ENCODE measurements around the gene GCNT2. TPM values are rescaled to one million over a fixed set of nuclear protein-coding genes. Genes with fewer than 3 reads are reported as not detected.

The GCNT2 gene
- total and polyA plus RNA-seq, 2 donors (not counting 1 experiment from before 2014, with no cell fraction given): 1.3 to 2.1 TPM

- H4K20me1 ChIP-seq (ENCODE audit: control insufficient read depth, extremely low read depth, insufficient read depth, low read length): no peaks in the 10 kb centered on the region
- H3K27ac ChIP-seq (ENCODE audit: insufficient read depth, low read length): no peak overlapping the region
- TF ChIP-seq EZH2 (IDR thresholded peaks at IDR 0.05; ENCODE audit: low read length, missing control alignments) (no peak), CTCF (conservative IDR thresholded peaks at IDR 0.05 in 1 of 2, IDR thresholded peaks at IDR 0.05 in 1 of 2; ENCODE audit: low read depth in 1 of 2, low read length in 2 of 2) (no peak)
- no peaks in the 10 kb centered on the region for H3K27me3 ChIP-seq (ENCODE audit: control insufficient read depth, insufficient read depth, low read length)
- H3K4me2 ChIP-seq (ENCODE audit: extremely low read depth, insufficient read depth, low read length): no peak overlapping the region
- no peaks in the 10 kb centered on the region for H3K79me2 ChIP-seq (ENCODE audit: control insufficient read depth, insufficient read depth, low read length)
- H2AFZ ChIP-seq (ENCODE audit: low read length): no peak overlapping the region
- no peaks in the 10 kb centered on the region for H3K36me3 ChIP-seq (ENCODE audit: control insufficient read depth, insufficient read depth, low read length)
- H3K9ac ChIP-seq (ENCODE audit: insufficient read depth, low read length): no peak overlapping the region
- H3K9me3 ChIP-seq (ENCODE audit: control insufficient read depth, insufficient read depth, low read depth, low read length): no peaks in the 10 kb centered on the region
- H3K4me1 ChIP-seq (ENCODE audit: control insufficient read depth, extremely low read depth, insufficient read depth, low read length): no peaks in the 10 kb centered on the region
- no peak for DNase-seq (ENCODE audit: low read depth in 2 of 2)
- H3K4me3 ChIP-seq (replicated peaks in 1 of 4; ENCODE audit: control extremely low read depth in 1 of 4, insufficient read depth in 1 of 4, low read depth in 3 of 4, low read length in 4 of 4): no peak overlapping the region
Measured at GRCh38 chr6:10507715-10508114, 13.4 kb upstream of the GCNT2 start.

DNA sequence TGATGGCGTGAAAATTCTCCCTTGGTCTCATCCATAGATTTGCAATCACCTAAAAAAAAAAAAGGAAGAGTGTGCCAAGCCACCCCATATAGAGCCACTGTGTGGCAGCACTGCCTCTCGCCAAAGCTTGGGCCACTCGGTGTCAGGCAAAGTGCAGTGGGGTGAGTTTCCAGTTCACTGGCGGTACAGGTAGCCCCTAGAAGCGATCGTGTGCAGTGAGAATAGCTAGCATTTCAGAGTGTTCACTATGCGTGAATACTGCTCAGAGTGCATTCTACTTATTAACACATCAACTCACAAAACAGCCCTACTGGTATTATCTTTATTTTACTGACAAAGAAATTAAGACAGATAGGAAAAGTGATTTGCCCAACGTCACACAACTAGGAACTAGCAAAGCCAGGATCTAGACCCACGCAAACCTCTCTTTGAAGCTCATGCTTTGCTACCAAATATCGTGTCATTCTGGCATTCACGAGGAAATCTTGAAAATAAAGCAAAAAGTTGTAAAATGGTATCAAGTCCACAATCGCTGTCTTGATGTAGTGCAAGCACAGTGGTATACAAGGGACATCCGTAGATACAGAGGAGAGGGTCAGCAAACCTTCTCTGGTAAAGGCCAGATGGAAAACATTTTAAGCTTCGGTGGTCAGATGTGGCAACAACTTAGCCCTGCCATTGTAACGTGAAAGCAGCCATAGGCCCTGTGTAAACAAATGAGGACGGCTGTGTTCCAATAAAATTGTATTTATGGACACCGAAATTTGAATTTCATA, 10.4 kb upstream of the GCNT2 start:
- Histone ChIP-seq H3K4me2 (ENCODE audit: extremely low read depth, insufficient read depth, low read length) (no peak overlapping the region), H3K27me3 (ENCODE audit: control insufficient read depth, insufficient read depth, low read length) (no peaks in the 10 kb centered on the region), H3K27ac (ENCODE audit: insufficient read depth, low read length) (no peak overlapping the region), H3K36me3 (ENCODE audit: control insufficient read depth, insufficient read depth, low read length) (no peaks in the 10 kb centered on the region), H3K9me3 (ENCODE audit: control insufficient read depth, insufficient read depth, low read depth, low read length) (no peaks in the 10 kb centered on the region), H4K20me1 (ENCODE audit: control insufficient read depth, extremely low read depth, insufficient read depth, low read length) (no peaks in the 10 kb centered on the region), H3K4me1 (ENCODE audit: control insufficient read depth, extremely low read depth, insufficient read depth, low read length) (no peaks in the 10 kb centered on the region), H2AFZ (ENCODE audit: low read length) (no peak overlapping the region), H3K79me2 (ENCODE audit: control insufficient read depth, insufficient read depth, low read length) (no peaks in the 10 kb centered on the region), H3K9ac (ENCODE audit: insufficient read depth, low read length) (no peak overlapping the region), H3K4me3 (replicated peaks in 1 of 4; ENCODE audit: control extremely low read depth in 1 of 4, insufficient read depth in 1 of 4, low read depth in 3 of 4, low read length in 4 of 4) (no peak overlapping the region)
- DNase-seq (ENCODE audit: low read depth in 2 of 2): peak; percentile 28 to 63
- peak; percentile 57 to 78 for TF ChIP-seq CTCF (conservative IDR thresholded peaks at IDR 0.05 in 1 of 2, IDR thresholded peaks at IDR 0.05 in 1 of 2; ENCODE audit: low read depth in 1 of 2, low read length in 2 of 2)
- no peak for TF ChIP-seq EZH2 (IDR thresholded peaks at IDR 0.05; ENCODE audit: low read length, missing control alignments)

DNA sequence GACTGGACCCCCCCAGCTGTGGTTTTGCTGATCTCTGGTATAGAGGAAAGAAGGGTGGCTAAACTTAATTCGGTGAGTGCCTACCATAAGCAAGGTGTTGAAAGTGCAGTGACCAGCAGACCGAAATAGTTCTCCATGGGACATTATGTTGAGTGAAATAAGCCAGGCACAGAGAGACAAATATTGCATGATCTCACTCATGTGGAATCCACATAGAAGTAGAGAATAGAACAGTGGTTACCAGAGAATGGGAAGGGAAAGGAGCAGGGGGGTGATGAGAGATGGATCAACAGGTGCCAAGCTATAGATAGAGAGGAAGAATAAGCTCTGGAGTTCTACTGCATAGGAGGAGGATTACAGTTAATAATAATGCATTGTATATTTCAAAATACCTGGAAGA, 9.7 kb upstream of the GCNT2 start:
- no peaks in the 10 kb centered on the region for H3K36me3 ChIP-seq (ENCODE audit: control insufficient read depth, insufficient read depth, low read length)
- no peaks in the 10 kb centered on the region for H3K27me3 ChIP-seq (ENCODE audit: control insufficient read depth, insufficient read depth, low read length)
- no peaks in the 10 kb centered on the region for H3K79me2 ChIP-seq (ENCODE audit: control insufficient read depth, insufficient read depth, low read length)
- TF ChIP-seq CTCF (conservative IDR thresholded peaks at IDR 0.05 in 1 of 2, IDR thresholded peaks at IDR 0.05 in 1 of 2; ENCODE audit: low read depth in 1 of 2, low read length in 2 of 2) (no peak), EZH2 (IDR thresholded peaks at IDR 0.05; ENCODE audit: low read length, missing control alignments) (no peak)
- H2AFZ ChIP-seq (ENCODE audit: low read length): no peak overlapping the region
- peak in 1 of 2 donors; percentile 37 for DNase-seq (ENCODE audit: low read depth in 2 of 2)
- H3K4me2 ChIP-seq (ENCODE audit: extremely low read depth, insufficient read depth, low read length): no peak overlapping the region
- no peak overlapping the region for H3K27ac ChIP-seq (ENCODE audit: insufficient read depth, low read length)
- no peak overlapping the region for H3K4me3 ChIP-seq (replicated peaks in 1 of 4; ENCODE audit: control extremely low read depth in 1 of 4, insufficient read depth in 1 of 4, low read depth in 3 of 4, low read length in 4 of 4)
- H4K20me1 ChIP-seq (ENCODE audit: control insufficient read depth, extremely low read depth, insufficient read depth, low read length): no peaks in the 10 kb centered on the region
- H3K9me3 ChIP-seq (ENCODE audit: control insufficient read depth, insufficient read depth, low read depth, low read length): no peaks in the 10 kb centered on the region
- no peaks in the 10 kb centered on the region for H3K4me1 ChIP-seq (ENCODE audit: control insufficient read depth, extremely low read depth, insufficient read depth, low read length)
- H3K9ac ChIP-seq (ENCODE audit: insufficient read depth, low read length): no peak overlapping the region

Measured in fibroblast of lung (primary cell).